Body of pancreas (tissue), 4 donors: ENCODE data around the gene LDLRAD2.

Experiments
- CTCF ChIP-seq, 7 experiments: fragments of 450-650 bp in 4 of 7; fragments of 200-600 bp in 3 of 7; sonication (generic) in 3 of 7; IDR thresholded peaks; one replicate each; pipeline ENCODE4 v1.5.1; 2016 to 2019; ENCODE audit warnings: antibody characterized with exemption in 7 of 7
- POLR2A ChIP-seq, 3 donors: fragments of 450-650 bp; IDR thresholded peaks; one replicate each; pipeline ENCODE4 v1.6.1; 2016; ENCODE audit warnings: antibody characterized with exemption in 3 of 3, mild to moderate bottlenecking in 2 of 3

- TF ChIP-seq CTCF (IDR thresholded peaks at IDR 0.05) (no peak), POLR2A (IDR thresholded peaks at IDR 0.05) (no peak)
These were observed 36.6 kb downstream of the LDLRAD2 start for GRCh38 chr1:21848524-21849174.
